GM19099 (cell line): Measurements from ENCODE around the gene DISP3.

Experiments
- POLR2A ChIP-seq: IDR thresholded peaks from 3 replicates; pipeline ENCODE4 v1.6.1; 2011; ENCODE audit warnings: low read depth; ENCODE audit not compliant: insufficient read length; ENCODE audit errors: extremely low read depth

The DISP3 gene

GRCh38 chr1:11535761-11536572, 57.0 kb downstream of the DISP3 start:
- no peak for TF ChIP-seq POLR2A

GRCh38 chr1:11536573-11537379, 57.8 kb downstream of the DISP3 start:
- TF ChIP-seq POLR2A, result no peak

- TF ChIP-seq POLR2A, result no peak
Measured at GRCh38 chr1:11537380-11537764, 58.4 kb downstream of the DISP3 start.

- TF ChIP-seq POLR2A, result no peak
Measured at GRCh38 chr1:11537854-11538591, 59.1 kb downstream of the DISP3 start.

- no peak for TF ChIP-seq POLR2A
Measured at GRCh38 chr1:11538886-11539285, 59.9 kb downstream of the DISP3 start.

GRCh38 chr1:11539850-11540772, 61.2 kb downstream of the DISP3 start:
- no peak for TF ChIP-seq POLR2A

- no peak for TF ChIP-seq POLR2A
Measured at GRCh38 chr1:11540773-11541160, 61.8 kb downstream of the DISP3 start.

GRCh38 chr1:11541236-11541635, 62.3 kb downstream of the DISP3 start:
- TF ChIP-seq POLR2A, result no peak

- no peak for TF ChIP-seq POLR2A
Measured at GRCh38 chr1:11541956-11542355, 63.0 kb downstream of the DISP3 start.

- no peak for TF ChIP-seq POLR2A
Measured at GRCh38 chr1:11543392-11543791, 64.4 kb downstream of the DISP3 start.

- no peak for TF ChIP-seq POLR2A
Measured at GRCh38 chr1:11543796-11544195, 64.8 kb downstream of the DISP3 start.

- no peak for TF ChIP-seq POLR2A
Measured at GRCh38 chr1:11546456-11546855, 67.5 kb downstream of the DISP3 start.

- no peak for TF ChIP-seq POLR2A
Measured at GRCh38 chr1:11550664-11551283, 71.8 kb downstream of the DISP3 start.

GRCh38 chr1:11558276-11558675, 79.3 kb downstream of the DISP3 start:
- TF ChIP-seq POLR2A, result no peak
